Raji (cell line): Measurements from ENCODE around the gene MIER2.

Experiments used
- POLR2A ChIP-seq: IDR thresholded peaks from 2 replicates; pipeline ENCODE4 v1.6.1; 2011; ENCODE audit warnings: low read depth, low read length, control low read depth; ENCODE audit not compliant: insufficient read depth

Gene MIER2

DNA sequence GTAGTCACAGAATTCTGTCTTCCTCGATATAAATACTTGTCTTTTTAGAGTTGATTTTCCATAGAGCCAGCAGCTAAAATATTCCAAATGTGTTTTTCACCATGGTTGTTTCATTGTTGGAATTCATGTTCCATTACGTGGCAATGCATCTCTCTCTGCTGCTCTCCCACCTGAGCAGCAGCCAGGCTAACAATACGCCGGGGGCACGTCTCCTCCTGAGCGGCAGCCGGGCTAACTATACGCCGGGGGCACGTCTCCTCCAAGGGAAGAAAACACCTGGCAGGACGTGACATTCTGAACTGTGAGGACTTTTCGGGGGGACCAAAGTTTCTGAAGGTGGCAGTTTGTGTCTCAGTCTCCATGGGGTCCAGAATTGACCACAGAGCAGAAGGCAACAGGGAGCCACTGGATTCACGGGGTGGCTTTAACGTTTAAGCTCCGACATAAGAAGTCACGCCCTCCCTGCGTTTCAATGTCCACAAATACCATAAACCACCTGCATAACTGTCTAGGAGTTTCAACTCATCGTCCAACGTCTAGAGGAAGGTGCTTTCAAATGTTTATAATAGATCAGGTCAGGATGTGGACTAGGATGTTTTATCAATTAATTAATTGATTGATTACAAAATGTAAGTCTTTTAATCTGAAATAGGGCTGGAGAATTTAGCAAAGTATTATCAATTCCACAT lies 68.5 kb downstream of the MIER2 start:
- no peak for TF ChIP-seq POLR2A

DNA sequence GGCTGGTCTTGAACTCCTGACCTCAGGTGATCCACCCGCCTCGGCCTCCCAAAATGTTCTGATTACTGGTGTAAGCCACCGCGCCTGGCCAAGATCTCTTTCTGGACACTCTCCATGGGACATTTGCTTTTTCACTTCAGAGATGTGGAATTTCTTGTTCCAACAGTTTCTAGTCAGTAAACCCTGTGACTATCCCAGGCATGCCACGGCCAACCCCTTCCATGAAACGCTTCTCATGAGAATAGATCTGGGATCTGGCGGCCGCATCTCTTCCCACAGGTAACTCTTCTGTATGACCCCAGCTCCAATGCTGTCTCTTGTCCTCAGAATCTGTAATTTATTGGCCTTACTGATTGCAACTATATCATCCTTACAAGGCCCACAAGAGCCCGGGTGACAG lies 69.6 kb downstream of the MIER2 start:
- no peak for TF ChIP-seq POLR2A

DNA sequence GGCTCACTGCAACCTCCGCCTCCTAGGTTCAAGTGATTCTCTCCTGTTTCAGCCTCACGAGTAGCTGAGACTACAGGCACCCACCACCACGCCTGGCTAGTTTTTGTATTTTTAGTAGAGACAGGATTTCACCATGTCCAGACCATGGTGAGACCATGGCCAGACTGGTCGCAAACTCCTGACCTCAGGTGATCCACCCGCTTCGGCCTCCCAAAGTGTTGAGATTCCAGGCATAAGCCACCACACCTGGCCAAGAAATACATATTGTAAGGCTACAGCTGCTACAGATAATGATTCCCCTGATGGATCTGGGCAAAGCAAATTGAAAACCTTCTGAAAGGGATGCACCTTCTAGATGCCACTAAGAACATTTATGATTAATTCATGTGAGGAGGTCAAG lies 71.2 kb downstream of the MIER2 start:
- TF ChIP-seq POLR2A: no peak

DNA sequence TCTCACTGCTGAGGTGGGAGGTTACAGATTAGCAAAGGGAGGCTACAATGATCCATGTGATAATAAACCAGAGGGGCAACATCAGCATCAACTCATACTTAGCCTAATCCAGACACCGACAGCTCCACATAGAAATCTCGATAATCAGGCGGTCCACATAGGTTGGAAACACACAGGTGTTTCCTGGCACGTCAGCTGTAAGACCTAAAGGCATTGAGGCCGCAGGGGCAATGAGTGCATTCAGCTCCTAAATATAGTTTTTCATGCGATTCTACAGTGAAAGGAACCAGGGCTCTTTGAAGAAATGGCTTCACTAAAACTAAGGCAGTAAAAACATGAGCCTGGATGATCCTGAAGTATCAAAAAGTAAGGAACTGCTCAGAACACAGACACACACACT lies 72.7 kb downstream of the MIER2 start:
- TF ChIP-seq POLR2A: no peak

DNA sequence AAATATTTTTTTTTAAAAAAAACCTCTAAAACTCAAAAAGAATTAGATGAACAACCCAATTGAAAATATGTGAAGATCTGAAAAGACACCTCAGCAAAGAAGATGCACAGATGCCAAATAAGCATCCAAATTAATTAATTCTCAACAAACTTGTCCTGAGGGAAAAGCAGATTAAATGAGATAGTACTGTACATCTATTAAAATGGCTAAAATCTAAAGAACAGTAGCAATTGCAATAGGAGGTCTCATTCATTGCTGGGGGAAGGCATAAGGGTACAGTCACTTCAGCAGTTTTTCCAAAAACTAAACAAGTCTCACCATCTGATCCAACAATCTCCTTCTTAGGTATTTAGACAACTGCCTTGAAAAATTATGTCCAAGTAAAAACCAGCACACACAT lies 75.4 kb downstream of the MIER2 start:
- TF ChIP-seq POLR2A: no peak

DNA sequence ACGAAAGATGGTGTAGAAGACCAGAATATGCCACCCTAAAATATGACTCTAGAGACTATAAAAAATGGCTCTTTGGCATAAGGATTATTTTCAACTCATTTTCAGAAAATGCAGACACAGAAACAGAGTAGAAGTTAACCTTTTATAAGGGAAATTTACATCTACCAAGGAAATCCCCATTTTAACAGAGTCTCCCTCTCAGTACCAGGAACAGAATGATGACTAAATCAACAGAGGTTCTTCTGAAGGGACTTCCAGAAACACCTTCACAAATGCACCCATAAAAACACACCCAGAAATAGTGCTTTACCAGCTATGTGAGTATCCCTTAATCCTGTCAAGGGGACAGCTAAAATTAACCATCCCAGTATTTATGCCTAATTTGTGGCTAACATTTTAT lies 82.5 kb downstream of the MIER2 start:
- no peak for TF ChIP-seq POLR2A
